Activated effector memory CD4-positive, alpha-beta T cell treated with anti-CD3 and anti-CD28 coated beads, Interleukin-2, amount 50 U/mL, for 16 hours (primary cell): Measurements from ENCODE around the gene NSG2.

Experiments used
- DNase-seq: peaks from one replicate; pipeline ENCODE4 v3.0.0-alpha.2; 2020

NSG2 gene

DNA sequence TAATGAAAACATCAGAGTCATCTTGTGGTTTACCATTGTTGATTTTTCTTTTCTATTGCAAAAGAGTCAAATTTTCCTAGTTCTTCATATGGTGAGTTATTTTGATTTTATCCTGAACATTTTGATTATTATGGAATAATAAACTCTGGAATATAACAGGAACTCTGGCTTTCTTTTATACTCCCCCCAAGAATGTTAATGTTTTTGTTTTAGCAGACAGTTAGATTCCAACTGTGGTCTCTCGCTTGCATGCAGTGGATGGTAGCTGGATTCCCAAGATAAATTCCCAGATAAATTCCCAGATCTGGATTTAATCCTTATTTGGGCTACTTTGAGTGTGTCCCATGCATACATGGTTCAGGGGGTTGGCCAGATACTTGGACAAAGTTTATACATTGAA, 109.8 kb downstream of the NSG2 start:
- DNase-seq, result no peak

DNA sequence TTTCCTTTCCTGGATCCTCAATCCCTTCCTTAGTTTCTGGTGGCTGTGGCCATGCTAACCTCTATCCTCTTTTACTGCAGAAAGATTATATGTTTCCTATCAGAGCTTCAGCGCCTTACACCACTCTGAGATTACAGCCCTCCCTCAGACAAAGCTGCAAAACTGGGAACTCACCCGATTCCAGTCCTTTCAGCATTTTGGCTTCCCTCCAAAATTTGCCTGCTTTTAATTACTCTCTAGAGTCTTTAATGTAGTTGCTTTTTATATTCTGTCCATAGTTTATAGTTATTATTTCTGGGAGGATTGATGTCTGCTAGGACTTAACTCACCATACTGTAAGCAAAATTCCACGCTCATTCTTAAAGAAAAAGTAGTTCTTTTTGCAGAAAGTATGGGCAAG, 110.2 kb downstream of the NSG2 start:
- DNase-seq, result no peak

DNA sequence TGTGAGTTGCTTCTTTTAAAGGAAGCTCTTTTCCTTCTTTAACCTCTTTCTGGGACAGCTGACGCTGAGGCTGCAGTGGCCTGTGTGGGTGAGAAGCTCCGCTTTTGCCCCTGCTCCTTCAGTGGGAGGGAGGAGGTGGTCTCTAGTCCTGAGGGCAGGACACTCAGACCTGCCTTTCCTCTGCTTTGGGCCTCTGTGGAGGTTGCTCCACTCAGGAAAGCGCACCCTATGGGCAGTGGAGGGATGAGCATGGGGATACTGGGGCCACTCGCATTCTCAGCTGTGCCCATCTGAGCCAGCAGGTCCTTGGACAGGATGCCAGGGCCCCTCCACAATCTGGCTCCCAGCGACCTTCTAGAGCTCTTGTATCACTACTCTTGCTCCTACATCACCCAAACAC, 111.5 kb downstream of the NSG2 start:
- DNase-seq, result no peak
